HG03457 (cell line): ENCODE data around the gene GGT6.

Source experiments
- ATAC-seq: cut with Tn5 transposase; IDR thresholded peaks from one replicate; pipeline ENCODE4 v1.9.1; 2021; ENCODE audit warnings: moderate number of reproducible peaks; ENCODE audit not compliant: unreplicated experiment

GGT6 gene

DNA sequence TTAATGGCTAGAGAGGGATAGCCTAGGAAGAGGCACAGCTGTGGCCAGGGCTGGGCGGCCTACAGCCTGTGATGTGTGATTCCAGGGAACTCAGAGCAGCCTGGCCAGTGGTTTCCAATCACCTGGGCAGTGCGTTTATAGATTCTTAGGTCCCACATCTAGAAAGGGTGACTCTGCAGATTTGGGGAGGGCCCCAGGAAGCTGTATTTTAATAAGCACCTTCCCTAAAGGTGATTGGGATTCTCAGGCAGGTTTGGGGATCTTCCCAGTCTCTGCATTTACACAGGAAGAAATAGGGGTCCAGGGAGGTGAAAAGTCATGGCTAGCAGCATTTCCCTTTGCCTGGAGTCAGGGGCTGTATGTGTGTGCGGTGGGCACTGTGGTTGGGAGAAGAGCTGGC lies 52.2 kb downstream of the GGT6 start:
- no peak for ATAC-seq

DNA sequence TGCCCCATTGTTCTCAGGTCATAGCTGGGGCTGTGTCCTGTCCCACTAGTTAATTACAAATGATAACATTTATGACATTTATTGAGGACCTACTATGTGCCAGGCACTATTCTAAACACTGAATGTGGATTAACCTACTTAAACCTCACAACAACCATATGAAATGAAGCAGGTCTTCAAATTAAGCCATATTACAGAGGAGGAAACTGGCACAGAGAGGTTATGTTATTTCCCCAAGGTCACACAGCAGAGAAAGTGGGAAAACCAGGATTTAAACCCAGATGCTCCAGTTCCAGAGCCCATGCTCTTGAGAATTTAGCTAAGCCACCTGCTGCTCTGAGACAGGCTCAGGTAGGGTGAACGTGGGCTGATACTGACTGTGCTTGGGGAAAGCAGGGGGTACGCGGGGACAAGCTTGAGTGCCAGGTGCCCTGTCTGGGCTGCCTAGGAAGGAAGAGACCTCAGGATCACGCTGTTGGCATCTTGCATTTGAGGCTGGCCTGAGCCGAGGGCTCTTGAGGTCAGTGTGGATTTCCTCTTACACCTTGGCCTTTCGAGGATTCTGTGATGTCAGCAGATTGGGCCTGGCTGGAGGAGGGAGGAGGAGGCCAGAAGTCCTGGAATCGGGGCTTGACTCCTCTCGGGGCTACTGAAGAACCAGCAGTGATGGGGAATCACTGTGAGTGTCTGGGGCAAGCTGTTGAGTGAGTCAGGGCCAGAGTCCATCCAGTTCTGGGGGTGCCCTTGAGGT lies 52.8 kb downstream of the GGT6 start:
- no peak for ATAC-seq
